Thymus (tissue), 11 donors: ENCODE measurements around the gene CLCN3. TPM values are rescaled to one million over a fixed set of nuclear protein-coding genes. Genes with fewer than 3 reads are reported as not detected.

ENCODE experiments used
- DNase-seq, 9 donors: peaks; one replicate each; pipeline ENCODE4 v3.0.0-alpha.2; 2013; ENCODE audit warnings: low spot score in 9 of 9, low read depth in 6 of 9, missing footprints in 1 of 9
- H3K27ac ChIP-seq, 2 donors: one replicate each; pipeline ENCODE4 v1.5.1; 2013; ENCODE audit warnings: control low read depth in 1 of 2, low read depth in 1 of 2, low read length in 1 of 2, mild to moderate bottlenecking in 1 of 2, moderate library complexity in 1 of 2
- H3K27me3 ChIP-seq, 2 donors: one replicate each; pipeline ENCODE4 v1.5.1; 2013; ENCODE audit warnings: low read length in 1 of 2; ENCODE audit not compliant: control insufficient read depth in 2 of 2, insufficient read depth in 1 of 2
- H3K36me3 ChIP-seq, 2 donors: one replicate each; pipeline ENCODE4 v1.5.1; 2013; ENCODE audit warnings: low read length in 1 of 2, mild to moderate bottlenecking in 1 of 2, moderate library complexity in 1 of 2; ENCODE audit not compliant: control insufficient read depth in 2 of 2, insufficient read depth in 2 of 2
- H3K4me1 ChIP-seq, 2 donors: one replicate each; pipeline ENCODE4 v1.5.1; 2013; ENCODE audit warnings: low read length in 2 of 2; ENCODE audit not compliant: control insufficient read depth in 2 of 2, insufficient read depth in 2 of 2
- H3K4me3 ChIP-seq, 2 donors: one replicate each; pipeline ENCODE4 v1.5.1; 2013; ENCODE audit warnings: low read length in 2 of 2, control low read depth in 1 of 2, mild to moderate bottlenecking in 1 of 2
- H3K9me3 ChIP-seq, 2 donors: one replicate each; pipeline ENCODE4 v1.5.1; 2013; ENCODE audit warnings: low read length in 1 of 2, mild to moderate bottlenecking in 1 of 2; ENCODE audit not compliant: control insufficient read depth in 2 of 2, insufficient read depth in 1 of 2
- WGBS: extraction: QIAGEN DNeasy Blood & Tissue Kit; methylation state at CpG from one replicate; pipeline ENCODE4 v1.1.7; 2013; 5-methylcytosine and 5-hydroxymethylcytosine counted together
- polyA plus RNA-seq: library from polyadenylated mRNA; stranded (reverse); fragments of 200-250 nt; gene quantifications from one replicate; pipeline ENCODE4 v1.2.3, GENCODE V29; 2013
- total RNA-seq: library from RNA; stranded (reverse); fragments of 120-200 nt; gene quantifications from one replicate; pipeline ENCODE4 v1.2.4, GENCODE V29; 2013
- donor health status: healthy.

Gene CLCN3
- total and polyA plus RNA-seq, 2 donors = 11.6 to 18.6 TPM

DNA sequence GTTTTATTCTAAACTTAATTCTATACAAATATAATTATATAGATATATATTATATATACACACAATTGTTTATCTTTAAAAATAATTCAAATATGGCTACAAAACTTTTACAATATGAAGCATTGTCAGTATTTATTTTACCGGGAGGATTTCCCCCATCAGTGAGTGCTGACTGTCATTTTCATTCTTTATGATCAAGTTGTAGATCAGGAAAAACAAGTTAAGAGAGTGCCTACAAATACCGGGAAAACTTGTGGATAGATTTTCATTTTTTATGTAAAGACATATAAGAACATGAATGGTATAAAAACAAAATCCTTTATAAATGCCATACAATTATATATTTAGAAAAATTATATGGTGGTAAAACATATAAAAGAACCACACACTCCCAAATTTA is 37.8 kb downstream of the CLCN3 start:
- H3K9me3 ChIP-seq = no peaks in the 10 kb centered on the region

DNA sequence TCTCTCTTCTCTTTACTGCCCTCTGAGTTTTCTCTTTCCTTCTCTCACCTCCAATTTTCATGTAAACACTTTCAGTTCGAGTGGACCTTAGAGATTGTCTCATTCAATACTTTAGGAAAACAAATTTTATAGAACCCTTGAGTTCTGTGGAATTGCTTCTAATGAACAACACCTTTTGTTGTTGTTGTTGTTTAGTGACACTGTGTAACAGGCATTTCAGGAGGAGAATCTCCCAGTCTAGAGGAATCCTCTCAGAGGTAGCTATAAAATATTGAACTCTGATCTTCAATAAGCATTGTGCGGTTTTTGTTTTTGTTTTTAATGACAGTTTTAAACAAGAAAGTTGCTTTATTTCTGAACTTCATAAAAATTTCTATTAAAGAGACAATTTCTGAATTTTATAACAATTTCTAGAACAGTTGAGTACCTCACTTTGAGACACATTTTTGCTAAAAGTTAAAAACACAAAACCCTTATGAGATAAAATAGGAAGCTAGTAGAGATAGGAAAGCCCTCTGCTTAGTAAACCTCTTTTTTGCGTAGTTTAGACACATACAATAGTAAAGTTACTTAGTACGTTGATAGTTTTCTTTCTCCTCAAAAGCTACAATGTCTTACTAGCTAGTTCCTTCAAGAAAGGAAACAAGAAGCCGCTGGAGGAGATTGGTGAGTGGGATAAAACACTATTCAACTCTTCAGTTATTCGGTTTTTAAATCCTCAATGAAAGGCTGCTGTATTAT is 38.8 kb downstream of the CLCN3 start:
- WGBS = 70% methylated on average over 6 of the region's 6 CpGs
- Histone ChIP-seq H3K27ac (peak overlapping the region in 1 of 2 donors; percentile 94), H3K4me1 (peaks cover 0 to 4% of the 10 kb centered on the region in 2 donors), H3K27me3 (no peaks in the 10 kb centered on the region), H3K36me3 (no peaks in the 10 kb centered on the region), H3K4me3 (no peak overlapping the region), H3K9me3 (no peaks in the 10 kb centered on the region)
- peak in 1 of 9 donors; percentile 27 for DNase-seq

More for the DNA sequence above, 37.8 kb downstream of the CLCN3 start:
- Histone ChIP-seq H3K4me3 (no peak overlapping the region), H3K36me3 (no peaks in the 10 kb centered on the region), H3K27me3 (no peaks in the 10 kb centered on the region), H3K27ac (no peak overlapping the region), H3K4me1 (peaks cover 0 to 4% of the 10 kb centered on the region in 2 donors)
- DNase-seq = no peak
- WGBS = 93% methylated on average over 2 of the region's 2 CpGs

DNA sequence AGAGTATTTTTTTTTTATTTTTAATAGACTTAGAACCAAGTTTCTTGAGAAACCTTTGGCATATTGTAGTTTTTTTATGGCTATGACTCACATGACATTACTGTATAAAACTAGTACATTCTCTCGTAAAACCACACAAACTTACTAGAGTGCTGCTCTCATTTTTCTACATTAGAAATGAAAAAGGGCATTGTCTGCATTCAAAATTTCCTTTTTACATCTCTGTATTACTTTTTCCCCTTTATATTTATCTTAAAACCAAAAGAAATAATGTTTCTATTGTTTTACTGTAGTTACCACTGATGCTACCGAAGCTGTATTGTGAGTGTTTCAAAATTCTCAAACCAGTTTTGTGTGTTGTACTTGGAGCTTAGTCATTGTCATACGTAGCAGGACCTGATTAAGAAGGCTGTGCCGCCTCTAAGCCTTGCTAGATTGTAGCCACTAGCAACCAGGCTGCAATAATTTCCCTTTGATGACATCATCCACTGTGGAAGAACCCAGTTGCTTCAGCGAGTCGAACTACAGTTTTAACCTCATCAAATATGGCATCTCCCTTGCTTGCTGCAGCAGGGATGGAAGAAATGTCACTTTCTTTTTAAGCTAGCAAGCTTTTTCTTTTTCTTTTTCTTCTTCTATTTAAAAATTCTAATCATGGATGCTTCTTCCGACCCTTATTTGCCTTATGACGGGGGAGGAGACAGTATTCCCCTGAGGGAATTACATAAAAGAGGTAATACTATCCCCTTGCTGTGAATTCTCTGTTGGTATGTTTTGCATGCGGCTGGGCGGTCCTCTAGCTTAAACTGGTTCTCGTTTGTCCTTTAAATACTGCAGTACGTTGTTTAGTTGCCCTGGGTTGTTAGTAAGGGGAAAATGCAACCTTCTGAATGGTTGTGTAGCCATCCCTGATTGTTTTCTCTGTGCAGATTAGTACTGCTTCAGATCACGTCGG is 39.6 kb downstream of the CLCN3 start:
- Histone ChIP-seq H3K4me1 (peaks cover 0 to 4% of the 10 kb centered on the region in 2 donors), H3K27ac (peak overlapping the region; percentile 54 to 94), H3K27me3 (no peaks in the 10 kb centered on the region), H3K4me3 (peak overlapping the region; percentile 44 to 58), H3K36me3 (no peaks in the 10 kb centered on the region), H3K9me3 (no peaks in the 10 kb centered on the region)
- WGBS = 17% methylated on average over 14 of the region's 14 CpGs
- DNase-seq = peak; percentile 40 to 91 (median 77)

DNA sequence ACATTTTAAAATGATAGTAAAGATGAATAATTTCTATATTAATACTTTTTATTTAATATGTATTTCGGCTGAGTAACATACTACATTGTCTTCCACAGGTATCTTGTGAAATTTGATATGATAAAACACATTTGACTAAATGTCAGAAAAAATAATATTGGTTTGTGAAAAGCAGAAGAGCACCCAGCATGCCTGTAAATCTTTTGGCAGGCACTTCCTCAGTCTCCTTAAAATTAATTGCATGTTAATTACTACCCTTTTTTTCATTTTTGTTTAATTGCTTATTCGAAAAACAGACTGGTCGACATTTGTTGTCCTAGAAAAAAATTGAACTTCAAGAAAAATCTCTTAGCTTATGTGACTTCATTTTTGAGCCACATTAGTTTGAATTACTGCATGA is 40.6 kb downstream of the CLCN3 start:
- Histone ChIP-seq H3K27me3 (no peaks in the 10 kb centered on the region), H3K4me3 (peak overlapping the region in 1 of 2 donors; percentile 58), H3K9me3 (no peaks in the 10 kb centered on the region), H3K36me3 (no peaks in the 10 kb centered on the region), H3K4me1 (peaks cover 4% of the 10 kb centered on the region in 2 donors), H3K27ac (peak overlapping the region in 1 of 2 donors; percentile 94)
- DNase-seq = peak in 1 of 9 donors; percentile 9
- 70% methylated on average over 3 of the region's 3 CpGs for WGBS

DNA sequence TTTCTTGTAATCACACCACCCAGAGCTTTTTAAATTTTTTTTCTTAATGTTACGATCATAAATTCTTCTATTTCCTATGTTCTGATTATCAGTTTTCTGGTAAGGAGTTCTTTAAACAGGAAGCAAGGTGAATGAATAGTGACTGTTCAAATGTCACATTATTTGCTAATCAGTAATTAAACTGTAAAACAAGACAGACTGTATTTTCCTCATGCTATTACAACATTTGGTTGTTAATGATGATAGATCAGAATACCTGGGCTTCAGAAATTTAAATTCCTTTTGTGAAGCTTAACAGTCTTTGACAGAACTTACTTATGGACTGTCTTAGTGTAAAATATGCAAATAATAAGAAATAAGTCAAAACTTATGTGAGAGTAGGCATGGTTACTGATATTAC is 41.4 kb downstream of the CLCN3 start:
- Histone ChIP-seq H3K4me3 (no peak overlapping the region), H3K36me3 (no peaks in the 10 kb centered on the region), H3K27ac (no peak overlapping the region), H3K27me3 (no peaks in the 10 kb centered on the region), H3K4me1 (peaks cover 4% of the 10 kb centered on the region in 2 donors), H3K9me3 (no peaks in the 10 kb centered on the region)
- WGBS = 99% methylated on average over 1 of the region's 1 CpG
- DNase-seq = no peak

DNA sequence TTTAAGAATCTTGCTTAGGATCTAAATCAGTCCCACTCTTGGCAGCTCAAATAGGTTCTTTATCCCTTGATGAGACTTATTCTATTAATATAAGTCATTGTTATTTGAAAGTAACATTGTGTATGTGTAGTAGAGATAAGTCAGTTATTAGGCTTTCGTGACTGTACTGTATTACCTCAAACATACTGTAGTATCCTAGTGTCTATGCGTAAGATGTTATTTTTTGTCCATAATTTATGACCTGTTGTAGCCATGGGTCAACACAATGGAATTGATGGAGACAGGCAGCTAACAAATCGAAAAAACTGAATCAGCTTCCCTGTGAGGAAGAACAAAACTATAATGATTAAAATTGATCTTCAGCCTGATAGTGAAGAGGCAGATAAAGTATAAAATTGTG is 41.8 kb downstream of the CLCN3 start:
- no peak for DNase-seq
- no peak overlapping the region for H3K27ac ChIP-seq
- H3K27me3 ChIP-seq = no peaks in the 10 kb centered on the region
- peaks cover 4% of the 10 kb centered on the region in 2 donors for H3K4me1 ChIP-seq
- no peaks in the 10 kb centered on the region for H3K36me3 ChIP-seq
- WGBS = 98% methylated on average over 3 of the region's 3 CpGs
- H3K4me3 ChIP-seq = no peak overlapping the region
- no peaks in the 10 kb centered on the region for H3K9me3 ChIP-seq

DNA sequence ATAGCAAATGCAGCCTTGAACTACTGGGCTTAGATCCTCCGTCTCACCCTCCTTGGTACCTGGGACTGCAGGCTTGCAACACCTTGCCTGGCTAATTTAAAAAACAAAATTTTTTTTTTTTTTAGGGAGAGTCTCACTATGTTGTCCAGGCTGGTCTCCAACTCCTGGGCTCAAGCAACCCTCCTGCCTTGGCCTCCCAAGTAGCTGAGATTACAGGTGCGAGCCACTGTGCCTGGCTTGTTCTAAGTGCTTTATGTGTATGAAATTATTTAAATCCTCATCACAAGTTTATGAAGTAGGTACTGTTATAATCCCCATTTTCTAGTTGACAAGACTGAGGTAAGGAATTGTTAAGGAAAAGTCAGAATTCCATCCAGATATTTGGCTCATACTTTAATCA is 43.0 kb downstream of the CLCN3 start:
- Histone ChIP-seq H3K27me3 (no peaks in the 10 kb centered on the region), H3K9me3 (no peaks in the 10 kb centered on the region), H3K27ac (no peak overlapping the region), H3K4me1 (peaks cover 4% of the 10 kb centered on the region in 2 donors), H3K36me3 (no peaks in the 10 kb centered on the region), H3K4me3 (no peak overlapping the region)
- DNase-seq = no peak
- WGBS = over 99% methylated on average over 2 of the region's 2 CpGs

DNA sequence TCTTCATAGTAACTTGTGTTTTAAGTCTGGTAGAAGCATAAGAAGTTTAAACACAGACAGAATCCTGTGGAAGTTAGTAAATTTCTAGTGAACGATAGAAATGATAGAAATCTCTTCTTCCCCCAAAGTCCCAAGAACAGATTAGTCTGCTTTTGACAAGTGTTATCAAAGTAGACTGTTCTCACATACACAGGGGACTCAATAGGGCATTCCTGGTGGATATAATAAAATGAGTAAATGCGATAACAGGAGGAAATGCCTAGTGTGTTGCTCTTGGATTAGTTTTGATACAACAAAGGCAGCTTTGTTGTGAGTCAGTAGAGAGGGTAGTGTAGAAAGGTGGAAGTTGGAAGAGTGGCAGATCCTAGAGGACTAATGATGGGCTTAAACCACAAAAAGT is 43.5 kb downstream of the CLCN3 start:
- Histone ChIP-seq H3K27me3 (no peaks in the 10 kb centered on the region), H3K4me3 (no peak overlapping the region), H3K9me3 (no peaks in the 10 kb centered on the region), H3K27ac (no peak overlapping the region), H3K4me1 (peaks cover 4% of the 10 kb centered on the region in 2 donors), H3K36me3 (no peaks in the 10 kb centered on the region)
- no peak for DNase-seq
- WGBS = 95% methylated on average over 2 of the region's 2 CpGs

DNA sequence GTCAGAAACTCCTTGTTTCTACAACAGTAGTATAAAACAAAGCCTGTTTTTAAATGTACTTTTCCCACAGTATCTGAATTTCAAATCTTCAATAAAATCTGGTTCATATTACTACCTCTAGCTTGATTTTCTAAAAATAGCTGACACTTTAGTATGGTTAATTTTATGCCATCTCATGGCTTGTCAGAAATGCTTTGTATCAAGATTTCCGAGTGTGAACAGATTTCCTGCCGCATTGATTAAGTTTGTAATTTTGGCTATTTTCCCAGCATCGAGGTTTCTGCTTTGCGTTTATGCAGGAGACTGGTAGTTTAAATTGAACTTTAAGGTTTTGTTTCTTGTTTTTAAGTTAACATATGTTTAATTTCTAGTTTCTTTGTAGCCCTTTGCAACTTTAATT is 44.2 kb downstream of the CLCN3 start:
- Histone ChIP-seq H3K9me3 (no peaks in the 10 kb centered on the region), H3K4me3 (no peak overlapping the region), H3K27ac (no peak overlapping the region), H3K36me3 (no peaks in the 10 kb centered on the region), H3K27me3 (no peaks in the 10 kb centered on the region), H3K4me1 (peaks cover 4% of the 10 kb centered on the region in 2 donors)
- no peak for DNase-seq
- 14% methylated on average over 4 of the region's 4 CpGs for WGBS
